Measurements from ENCODE around the gene HMGXB3. TPM values are rescaled to one million over a fixed set of nuclear protein-coding genes. Genes with fewer than 3 reads are reported as not detected.
A peak's percentile ranks its signal among the peaks of the same experiment; 100 is the strongest.
"Not testable (repeated sequence)": the region's sequence is repeated elsewhere in the genome, so short reads cannot be mapped to it uniquely, and the experiment has no call there.

HMGXB3 gene
- total and polyA plus RNA-seq, 4 experiments from 2014 or later = 8.5 to 35.4 (median 25.0) TPM

- H3K4me3 Mint-ChIP-seq; H3K27me3 Mint-ChIP-seq; intact Hi-C loops (cut with micrococcal nuclease); H3K4me1 ChIP-seq (ENCODE audit: insufficient read depth, low read length); H3K9me3 Mint-ChIP-seq; POLR2A ChIA-PET (ENCODE audit: partially characterized antibody); H3K9me3 ChIP-seq (ENCODE audit: control insufficient read depth in 1 of 2, low read length in 2 of 2); CTCF ChIA-PET (ENCODE audit: partially characterized antibody); H3K4me3 ChIP-seq (ENCODE audit: low read length in 2 of 2); H3K4me1 Mint-ChIP-seq; H3K27me3 ChIP-seq (ENCODE audit: insufficient read depth, low read length); H3K27ac ChIP-seq (ENCODE audit: low read depth, low read length); DNase-seq: not testable (repeated sequence)
- H3K36me3 ChIP-seq (ENCODE audit: insufficient read depth, low read length) = peaks cover 62% of the 10 kb centered on the region
- Mint-ChIP-seq H3K36me3 (peaks cover 47 to 81% of the 10 kb centered on the region in 2 donors), H3K27ac (peak overlapping the region in 3 of 7 donors; percentile 7 to 25 (median 10))
Measured at GRCh38 chr5:150028047-150028446, 27.5 kb downstream of the HMGXB3 start.

GRCh38 chr5:150033334-150033733 is 32.8 kb downstream of the HMGXB3 start:
- Mint-ChIP-seq H3K4me3 (no peak overlapping the region), H3K27ac (peak overlapping the region in 2 of 7 donors; percentile 19 to 68), H3K9me3 (peaks cover 0 to 3% (median 0%) of the 10 kb centered on the region in 8 donors), H3K4me1 (no peaks in the 10 kb centered on the region), H3K27me3 (no peaks in the 10 kb centered on the region), H3K36me3 (peaks cover 67 to 90% of the 10 kb centered on the region in 2 donors)
- CTCF ChIA-PET (ENCODE audit: partially characterized antibody) = no interaction called here
- POLR2A ChIA-PET (ENCODE audit: partially characterized antibody) = interaction anchor here (1.1 kb wide), 1 partner anchor 70 kb away, joined by 3 read pairs; no protein-coding TSS in a partner anchor
- no peaks in the 10 kb centered on the region for H3K9me3 ChIP-seq (ENCODE audit: control insufficient read depth in 1 of 2, low read length in 2 of 2)
- intact Hi-C loops (cut with micrococcal nuclease) = no loop called here
- no peak for DNase-seq
- no peaks in the 10 kb centered on the region for H3K27me3 ChIP-seq (ENCODE audit: insufficient read depth, low read length)
- no peaks in the 10 kb centered on the region for H3K4me1 ChIP-seq (ENCODE audit: insufficient read depth, low read length)
- H3K27ac ChIP-seq (ENCODE audit: low read depth, low read length) = no peak overlapping the region
- H3K36me3 ChIP-seq (ENCODE audit: insufficient read depth, low read length) = peaks cover 69% of the 10 kb centered on the region
- no peak overlapping the region for H3K4me3 ChIP-seq (ENCODE audit: low read length in 2 of 2)

- H3K4me3 ChIP-seq (ENCODE audit: low read length in 2 of 2) = no peak overlapping the region
- H3K4me3 Mint-ChIP-seq = no peak overlapping the region
- no peak for DNase-seq
- H3K27ac ChIP-seq (ENCODE audit: low read depth, low read length) = no peak overlapping the region
- peaks cover 74% of the 10 kb centered on the region for H3K36me3 ChIP-seq (ENCODE audit: insufficient read depth, low read length)
- no peaks in the 10 kb centered on the region for H3K27me3 ChIP-seq (ENCODE audit: insufficient read depth, low read length)
- H3K4me1 Mint-ChIP-seq = peaks cover 0 to 2% (median 0%) of the 10 kb centered on the region in 4 donors
- H3K4me1 ChIP-seq (ENCODE audit: insufficient read depth, low read length) = no peaks in the 10 kb centered on the region
- peaks cover 0 to 3% (median 0%) of the 10 kb centered on the region in 8 donors for H3K9me3 Mint-ChIP-seq
- intact Hi-C loops (cut with micrococcal nuclease) = no loop called here
- no peaks in the 10 kb centered on the region for H3K9me3 ChIP-seq (ENCODE audit: control insufficient read depth in 1 of 2, low read length in 2 of 2)
- CTCF ChIA-PET (ENCODE audit: partially characterized antibody) = no interaction called here
- peak overlapping the region in 1 of 7 donors; percentile 34 for H3K27ac Mint-ChIP-seq
- H3K36me3 Mint-ChIP-seq = peaks cover 71 to 92% of the 10 kb centered on the region in 2 donors
- no peaks in the 10 kb centered on the region for H3K27me3 Mint-ChIP-seq
- POLR2A ChIA-PET (ENCODE audit: partially characterized antibody) = interaction anchor here (1.4 kb wide), 1 partner anchor 34 kb away, joined by 3 read pairs; the partner anchor contains the start of genes HMGXB3 and TIGD6
Measured at GRCh38 chr5:150034662-150035061, 34.1 kb downstream of the HMGXB3 start.

- CTCF ChIA-PET (ENCODE audit: partially characterized antibody) = no interaction called here
- no peaks in the 10 kb centered on the region for H3K27me3 Mint-ChIP-seq
- POLR2A ChIA-PET (ENCODE audit: partially characterized antibody) = interaction anchor here (1.4 kb wide), 1 partner anchor 35 kb away, joined by 3 read pairs; the partner anchor contains the start of genes HMGXB3 and TIGD6
- H3K9me3 ChIP-seq (ENCODE audit: control insufficient read depth in 1 of 2, low read length in 2 of 2) = no peaks in the 10 kb centered on the region
- peaks cover 0 to 3% (median 0%) of the 10 kb centered on the region in 8 donors for H3K9me3 Mint-ChIP-seq
- no peak overlapping the region for H3K27ac ChIP-seq (ENCODE audit: low read depth, low read length)
- no peaks in the 10 kb centered on the region for H3K27me3 ChIP-seq (ENCODE audit: insufficient read depth, low read length)
- no peak overlapping the region for H3K4me3 ChIP-seq (ENCODE audit: low read length in 2 of 2)
- no peak overlapping the region for H3K4me3 Mint-ChIP-seq
- no peaks in the 10 kb centered on the region for H3K4me1 ChIP-seq (ENCODE audit: insufficient read depth, low read length)
- DNase-seq = no peak
- peaks cover 75 to 94% of the 10 kb centered on the region in 2 donors for H3K36me3 Mint-ChIP-seq
- peaks cover 0 to 2% (median 0%) of the 10 kb centered on the region in 4 donors for H3K4me1 Mint-ChIP-seq
- peak overlapping the region in 3 of 7 donors; percentile 45 to 70 (median 62) for H3K27ac Mint-ChIP-seq
- peaks cover 75% of the 10 kb centered on the region for H3K36me3 ChIP-seq (ENCODE audit: insufficient read depth, low read length)
- intact Hi-C loops (cut with micrococcal nuclease) = no loop called here
Measured at GRCh38 chr5:150035139-150035895, 34.8 kb downstream of the HMGXB3 start.

GRCh38 chr5:150036513-150036912 is 36.0 kb downstream of the HMGXB3 start:
- Mint-ChIP-seq H3K9me3 (peaks cover 0 to 1% (median 0%) of the 10 kb centered on the region in 8 donors), H3K4me3 (no peak overlapping the region), H3K4me1 (peaks cover 0 to 2% (median 0%) of the 10 kb centered on the region in 4 donors), H3K27me3 (no peaks in the 10 kb centered on the region), H3K27ac (no peak overlapping the region), H3K36me3 (peaks cover 76 to 94% of the 10 kb centered on the region in 2 donors)
- H3K4me1 ChIP-seq (ENCODE audit: insufficient read depth, low read length) = no peaks in the 10 kb centered on the region
- H3K27ac ChIP-seq (ENCODE audit: low read depth, low read length) = no peak overlapping the region
- H3K4me3 ChIP-seq (ENCODE audit: low read length in 2 of 2) = no peak overlapping the region
- H3K9me3 ChIP-seq (ENCODE audit: control insufficient read depth in 1 of 2, low read length in 2 of 2) = no peaks in the 10 kb centered on the region
- ChIA-PET CTCF (ENCODE audit: partially characterized antibody) (interaction anchor here (1.2 kb wide), 1 partner anchor 12 kb away, joined by 3 read pairs; no protein-coding TSS in a partner anchor), POLR2A (ENCODE audit: partially characterized antibody) (no interaction called here)
- DNase-seq = no peak
- intact Hi-C loops (cut with micrococcal nuclease) = no loop called here
- H3K27me3 ChIP-seq (ENCODE audit: insufficient read depth, low read length) = no peaks in the 10 kb centered on the region
- peaks cover 75% of the 10 kb centered on the region for H3K36me3 ChIP-seq (ENCODE audit: insufficient read depth, low read length)

GRCh38 chr5:150038547-150038946 is 38.0 kb downstream of the HMGXB3 start:
- no peak overlapping the region for H3K27ac Mint-ChIP-seq
- H3K27me3 Mint-ChIP-seq = no peaks in the 10 kb centered on the region
- peaks cover 84 to 95% of the 10 kb centered on the region in 2 donors for H3K36me3 Mint-ChIP-seq
- H3K4me1 Mint-ChIP-seq = peaks cover 2 to 6% (median 4%) of the 10 kb centered on the region in 4 donors
- peaks cover 74% of the 10 kb centered on the region for H3K36me3 ChIP-seq (ENCODE audit: insufficient read depth, low read length)
- ChIA-PET CTCF (ENCODE audit: partially characterized antibody) (no interaction called here), POLR2A (ENCODE audit: partially characterized antibody) (no interaction called here)
- H3K4me3 Mint-ChIP-seq = no peak overlapping the region
- peaks cover 0 to 2% (median 0%) of the 10 kb centered on the region in 8 donors for H3K9me3 Mint-ChIP-seq
- H3K27me3 ChIP-seq (ENCODE audit: insufficient read depth, low read length) = no peaks in the 10 kb centered on the region
- peaks cover 4% of the 10 kb centered on the region for H3K4me1 ChIP-seq (ENCODE audit: insufficient read depth, low read length)
- DNase-seq = no peak
- H3K4me3 ChIP-seq (ENCODE audit: low read length in 2 of 2) = no peak overlapping the region
- no peak overlapping the region for H3K27ac ChIP-seq (ENCODE audit: low read depth, low read length)
- intact Hi-C loops (cut with micrococcal nuclease) = no loop called here
- no peaks in the 10 kb centered on the region for H3K9me3 ChIP-seq (ENCODE audit: control insufficient read depth in 1 of 2, low read length in 2 of 2)

- H3K4me1 Mint-ChIP-seq = peaks cover 5 to 25% (median 8%) of the 10 kb centered on the region in 4 donors
- Histone ChIP-seq H3K4me1 (ENCODE audit: insufficient read depth, low read length) (peaks cover 11% of the 10 kb centered on the region), H3K4me3 (ENCODE audit: low read length in 2 of 2) (no peak overlapping the region), H3K27ac (ENCODE audit: low read depth, low read length) (no peak overlapping the region), H3K36me3 (ENCODE audit: insufficient read depth, low read length) (peaks cover 70% of the 10 kb centered on the region), H3K27me3 (ENCODE audit: insufficient read depth, low read length) (no peaks in the 10 kb centered on the region), H3K9me3 (ENCODE audit: control insufficient read depth in 1 of 2, low read length in 2 of 2) (no peaks in the 10 kb centered on the region)
- ChIA-PET CTCF (ENCODE audit: partially characterized antibody) (interaction anchor here (0.6 to 1.2 kb wide), 2 partner anchors 13 to 46 kb away, joined by 3 read pairs; no protein-coding TSS in a partner anchor), POLR2A (ENCODE audit: partially characterized antibody) (no interaction called here)
- intact Hi-C loops (cut with micrococcal nuclease) = no loop called here
- no peak for DNase-seq
- H3K4me3 Mint-ChIP-seq = no peak overlapping the region
- peak overlapping the region in 2 of 7 donors; percentile 24 to 33 for H3K27ac Mint-ChIP-seq
- H3K27me3 Mint-ChIP-seq = no peaks in the 10 kb centered on the region
- H3K36me3 Mint-ChIP-seq = peaks cover 65 to 91% of the 10 kb centered on the region in 2 donors
- peaks cover 0 to 2% (median 0%) of the 10 kb centered on the region in 8 donors for H3K9me3 Mint-ChIP-seq
Measured at GRCh38 chr5:150042459-150042858, 41.9 kb downstream of the HMGXB3 start.

All from CD4-positive, alpha-beta memory T cell (primary cell).